Tibial nerve (tissue), 4 donors: ENCODE results near the gene MAZ. TPM values are rescaled to one million over a fixed set of nuclear protein-coding genes. Genes with fewer than 3 reads are reported as not detected.
A peak's percentile ranks its signal among the peaks of the same experiment; 100 is the strongest.
"Not testable (repeated sequence)": the region's sequence is repeated elsewhere in the genome, so short reads cannot be mapped to it uniquely, and the experiment has no call there.

ENCODE experiments used
- DNase-seq, 2 donors: peaks; one replicate each; pipeline ENCODE4 v3.0.0-alpha.2; 2019; ENCODE audit warnings: low spot score in 2 of 2
- H3K27ac ChIP-seq, 4 donors: fragments of 200-600 bp; sonication (generic) in 3 of 4; one replicate each; pipeline ENCODE4 v1.5.1; 2017 to 2019; ENCODE audit warnings: mild to moderate bottlenecking in 1 of 4
- H3K27me3 ChIP-seq, 2 donors: fragments of 200-600 bp; sonication (generic) in 1 of 2; one replicate each; pipeline versions ENCODE4 v1.5.1 to v1.6.0; 2017 to 2019
- H3K36me3 ChIP-seq, 3 donors: fragments of 200-600 bp; sonication (generic); one replicate each; pipeline ENCODE4 v1.5.1; 2018 to 2019
- H3K4me1 ChIP-seq, 4 donors: fragments of 200-600 bp; sonication (generic) in 3 of 4; one replicate each; pipeline ENCODE4 v1.5.1; 2017 to 2019
- H3K4me3 ChIP-seq, 4 donors: fragments of 200-600 bp; sonication (generic) in 3 of 4; one replicate each; pipeline ENCODE4 v1.5.1; 2017 to 2019; ENCODE audit warnings: mild to moderate bottlenecking in 1 of 4, moderate library complexity in 1 of 4
- H3K9me3 ChIP-seq, 4 donors: fragments of 200-600 bp; sonication (generic) in 3 of 4; one replicate each; pipeline ENCODE4 v1.5.1; 2017 to 2019
- EP300 ChIP-seq, 2 donors: sonication (generic); formaldehyde crosslinking; IDR thresholded peaks; one replicate each; pipeline ENCODE4 v1.6.1; 2017; ENCODE audit warnings: antibody characterized with exemption in 2 of 2, mild to moderate bottlenecking in 1 of 2
- POLR2A ChIP-seq, 2 donors: fragments of 450-650 bp; IDR thresholded peaks; one replicate each; pipeline ENCODE4 v1.6.1; 2017; ENCODE audit warnings: antibody characterized with exemption in 2 of 2, mild to moderate bottlenecking in 2 of 2, moderate library complexity in 2 of 2
- WGBS, 2 donors: methylation state at CpG; one replicate each; pipeline ENCODE4 v1.1.5; 2018; 5-methylcytosine and 5-hydroxymethylcytosine counted together
- total RNA-seq, 4 donors: library from RNA; depleted of rRNA; stranded (reverse); fragments of >200 nt; gene quantifications; one replicate each; pipeline ENCODE4 v1.1.0, GENCODE V29; 2016
- TF ChIP-seq, protein P1 (sequence below), 5 experiments: fragments of 200-600 bp in 3 of 5; fragments of 450-650 bp in 2 of 5; sonication (generic) in 3 of 5; IDR thresholded peaks; one replicate each; pipeline ENCODE4 v1.5.1; 2016 to 2019; ENCODE audit warnings: antibody characterized with exemption in 5 of 5, mild to moderate bottlenecking in 3 of 5, moderate library complexity in 2 of 5

MAZ gene
- total RNA-seq, 4 donors from 2014 or later: 40.0 to 75.9 (median 62.0) TPM

DNA sequence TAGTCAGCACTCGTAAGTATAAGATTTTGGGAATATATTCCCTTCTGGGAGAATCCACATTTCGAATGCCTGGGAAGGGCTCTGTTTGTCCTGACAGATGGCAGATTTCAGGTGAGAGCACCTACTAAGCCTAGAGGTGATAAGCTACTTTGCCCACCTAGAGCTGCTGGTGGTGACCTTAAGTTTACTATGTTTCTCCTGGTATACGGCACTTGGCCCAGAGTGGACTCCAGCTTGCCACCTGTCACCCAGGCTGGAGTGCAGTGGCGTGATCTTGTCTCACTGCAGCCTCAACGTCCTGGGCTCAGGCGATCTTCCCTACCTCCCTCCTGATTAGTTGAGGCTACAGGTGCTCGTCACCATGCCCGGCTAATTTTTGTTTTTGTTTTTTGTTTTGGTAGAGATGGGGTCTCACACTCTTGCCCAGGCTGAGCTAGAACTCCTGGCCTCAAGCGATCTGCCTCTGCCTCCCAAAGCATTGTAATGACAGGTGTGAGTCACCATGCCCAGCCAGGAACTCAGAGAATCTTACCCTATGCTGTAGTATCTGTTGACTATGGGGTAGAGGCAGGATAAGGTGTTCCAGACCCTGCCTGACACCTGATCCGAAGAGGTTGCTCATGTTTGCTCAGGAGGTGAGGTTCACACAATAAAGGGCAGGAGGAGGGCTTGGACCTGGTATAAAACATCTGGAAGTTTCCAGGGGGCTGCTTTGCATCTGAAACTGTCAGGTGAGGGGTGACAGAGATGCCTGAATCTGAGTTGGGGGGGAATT lies 28.6 kb upstream of the MAZ start, which contains the start of gene ZG16:
Gene ZG16, plus strand, starts transcription at position 681 of the 775 bp plus-strand sequence. CDS start 1,011 bp downstream, outside the sequence.
- TF ChIP-seq, protein P1, sequence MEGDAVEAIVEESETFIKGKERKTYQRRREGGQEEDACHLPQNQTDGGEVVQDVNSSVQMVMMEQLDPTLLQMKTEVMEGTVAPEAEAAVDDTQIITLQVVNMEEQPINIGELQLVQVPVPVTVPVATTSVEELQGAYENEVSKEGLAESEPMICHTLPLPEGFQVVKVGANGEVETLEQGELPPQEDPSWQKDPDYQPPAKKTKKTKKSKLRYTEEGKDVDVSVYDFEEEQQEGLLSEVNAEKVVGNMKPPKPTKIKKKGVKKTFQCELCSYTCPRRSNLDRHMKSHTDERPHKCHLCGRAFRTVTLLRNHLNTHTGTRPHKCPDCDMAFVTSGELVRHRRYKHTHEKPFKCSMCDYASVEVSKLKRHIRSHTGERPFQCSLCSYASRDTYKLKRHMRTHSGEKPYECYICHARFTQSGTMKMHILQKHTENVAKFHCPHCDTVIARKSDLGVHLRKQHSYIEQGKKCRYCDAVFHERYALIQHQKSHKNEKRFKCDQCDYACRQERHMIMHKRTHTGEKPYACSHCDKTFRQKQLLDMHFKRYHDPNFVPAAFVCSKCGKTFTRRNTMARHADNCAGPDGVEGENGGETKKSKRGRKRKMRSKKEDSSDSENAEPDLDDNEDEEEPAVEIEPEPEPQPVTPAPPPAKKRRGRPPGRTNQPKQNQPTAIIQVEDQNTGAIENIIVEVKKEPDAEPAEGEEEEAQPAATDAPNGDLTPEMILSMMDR (IDR thresholded peaks at IDR 0.05): no peak
- TF ChIP-seq POLR2A (IDR thresholded peaks at IDR 0.05) (no peak), EP300 (IDR thresholded peaks at IDR 0.05) (no peak)
- Histone ChIP-seq H3K4me1 (no peaks in the 10 kb centered on the region), H3K36me3 (no peaks in the 10 kb centered on the region), H3K4me3 (no peak within 1 kb of the TSS), H3K27me3 (peaks cover 0 to 7% of the 10 kb centered on the region in 2 donors), H3K27ac (no peak within 1 kb of the TSS), H3K9me3 (no peaks in the 10 kb centered on the region)
- DNase-seq: no peak
- WGBS, 2 donors: 79 to 84% methylated on average over 9 of the region's 10 CpGs

DNA sequence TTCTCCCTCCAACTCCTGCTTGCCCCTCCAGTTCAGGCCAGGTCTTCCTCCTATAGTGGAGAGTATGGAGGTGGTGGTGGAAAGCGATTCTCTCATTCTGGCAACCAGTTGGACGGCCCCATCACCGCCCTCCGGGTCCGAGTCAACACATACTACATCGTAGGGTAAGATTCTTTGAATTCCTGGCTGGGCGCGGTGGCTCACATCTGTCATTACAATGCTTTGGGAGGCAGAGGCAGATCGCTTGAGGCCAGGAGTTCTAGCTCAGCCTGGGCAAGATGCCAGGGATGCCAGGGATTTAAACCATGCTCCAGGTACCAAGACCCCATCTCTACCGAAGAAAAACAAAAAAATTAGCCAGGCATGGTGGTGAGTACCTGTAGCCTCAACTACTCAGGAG lies 26.9 kb upstream of the MAZ start:
- no peaks in the 10 kb centered on the region for H3K36me3 ChIP-seq
- H3K27ac ChIP-seq: no peak overlapping the region
- H3K27me3 ChIP-seq: peaks cover 0 to 7% of the 10 kb centered on the region in 2 donors
- WGBS, 2 donors: 59 to 61% methylated on average over 10 of the region's 10 CpGs
- no peak for DNase-seq
- H3K4me3 ChIP-seq: no peak overlapping the region
- H3K4me1 ChIP-seq: no peaks in the 10 kb centered on the region
- H3K9me3 ChIP-seq: no peaks in the 10 kb centered on the region
- TF ChIP-seq, protein P1 (IDR thresholded peaks at IDR 0.05): no peak
- TF ChIP-seq EP300 (IDR thresholded peaks at IDR 0.05) (no peak), POLR2A (IDR thresholded peaks at IDR 0.05) (no peak)

DNA sequence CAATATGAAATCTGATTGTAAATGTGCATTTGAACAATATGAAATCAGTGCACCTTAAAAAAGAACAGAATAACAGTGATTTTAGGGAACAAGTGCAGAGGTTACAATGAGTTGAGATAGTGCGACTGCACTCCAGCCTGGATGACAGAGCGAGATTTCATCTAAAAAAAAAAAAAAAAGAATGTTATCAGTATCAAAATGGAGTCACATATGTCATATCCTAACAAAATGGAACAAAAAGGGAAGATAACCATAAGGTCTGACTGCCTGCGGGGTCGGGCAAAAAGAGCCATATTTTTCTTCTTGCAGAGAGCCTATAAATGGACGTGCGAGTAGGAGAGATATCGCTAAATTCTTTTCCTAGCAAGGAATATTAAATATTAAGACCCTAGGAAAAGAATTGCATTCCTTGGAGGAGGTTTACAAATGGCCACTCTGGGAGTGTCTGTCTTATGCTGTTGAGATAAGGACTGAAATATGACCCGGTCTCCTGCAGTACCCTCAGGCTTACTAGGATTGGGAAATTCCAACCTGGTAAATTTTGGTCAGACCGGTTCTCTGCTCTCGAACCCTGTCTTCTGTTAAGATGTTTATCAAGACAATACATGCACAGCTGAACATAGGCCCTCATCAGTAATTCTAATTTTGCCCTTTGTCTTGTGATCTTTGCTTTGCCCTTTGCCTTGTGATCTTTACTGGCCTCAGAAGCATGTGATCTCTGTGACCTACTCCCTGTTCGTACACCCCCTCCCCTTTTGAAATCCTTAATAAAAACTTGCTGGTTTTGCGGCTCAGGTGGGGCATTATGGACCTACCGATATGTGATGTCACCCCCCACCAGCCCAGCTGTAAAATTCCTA lies 23.0 kb upstream of the MAZ start:
- H3K27me3 ChIP-seq, H3K9me3 ChIP-seq, H3K27ac ChIP-seq, DNase-seq, H3K36me3 ChIP-seq, H3K4me3 ChIP-seq: not testable (repeated sequence)
- WGBS, 2 donors: 76% methylated on average over 13 of the region's 13 CpGs
- H3K4me1 ChIP-seq: peaks cover 0 to 12% (median 5%) of the 10 kb centered on the region in 4 donors

DNA sequence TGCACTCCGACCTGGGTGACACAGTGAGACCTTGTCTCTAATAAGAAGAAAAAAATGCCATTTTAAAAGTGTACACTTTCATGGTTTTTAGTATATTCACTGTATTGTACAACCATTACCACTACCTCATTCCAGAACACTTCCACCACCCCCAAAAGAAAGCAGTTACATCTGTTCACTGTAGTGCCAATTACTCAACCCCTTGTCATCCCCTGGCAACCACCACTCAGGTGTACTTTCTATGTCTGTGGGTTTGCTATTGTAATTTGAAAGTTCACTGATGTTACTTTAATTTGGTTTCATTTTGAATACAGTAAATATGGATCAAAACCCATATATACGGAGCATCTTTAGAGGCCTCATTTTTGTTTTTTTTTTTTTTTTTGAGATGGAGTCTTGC lies 22.2 kb upstream of the MAZ start:
- H3K27ac ChIP-seq: no peak overlapping the region
- DNase-seq: no peak
- peaks cover 0 to 12% (median 5%) of the 10 kb centered on the region in 4 donors for H3K4me1 ChIP-seq
- H3K4me3 ChIP-seq: no peak overlapping the region
- TF ChIP-seq, protein P1 (IDR thresholded peaks at IDR 0.05): no peak
- no peak for TF ChIP-seq POLR2A (IDR thresholded peaks at IDR 0.05)
- no peak for TF ChIP-seq EP300 (IDR thresholded peaks at IDR 0.05)
- no peaks in the 10 kb centered on the region for H3K36me3 ChIP-seq
- H3K9me3 ChIP-seq: no peaks in the 10 kb centered on the region
- peaks cover 0 to 7% of the 10 kb centered on the region in 2 donors for H3K27me3 ChIP-seq
- 83 to 87% methylated on average over 2 of the region's 2 CpGs for WGBS, 2 donors

DNA sequence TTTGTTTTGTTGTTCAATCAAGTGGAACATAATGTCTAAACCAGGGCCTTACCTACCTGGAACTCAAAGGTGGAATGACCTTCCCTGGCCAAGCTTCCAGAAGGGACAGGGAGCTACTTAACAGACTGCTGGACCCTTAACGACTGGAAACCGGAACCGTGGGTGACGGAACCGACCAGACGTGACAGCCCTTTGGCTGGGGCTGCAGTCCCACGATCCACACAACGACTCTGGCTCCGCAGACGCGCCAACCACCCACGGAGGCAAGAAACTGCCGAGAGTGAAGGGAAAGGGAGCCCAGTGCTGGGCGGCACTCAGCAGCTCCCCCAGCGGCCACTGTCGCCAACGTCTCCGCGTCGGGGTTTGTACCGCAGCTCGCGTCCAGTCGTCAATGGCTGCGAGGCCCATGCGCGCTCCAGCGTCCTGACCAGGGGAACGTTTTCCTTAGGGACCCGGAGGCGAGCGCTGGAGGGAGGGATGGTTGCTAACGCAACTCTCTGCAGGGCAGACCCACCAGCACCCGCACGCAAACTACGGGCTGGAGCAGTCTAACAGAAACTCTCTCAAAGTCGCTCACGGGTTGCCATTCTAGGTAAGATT lies 21.3 kb upstream of the MAZ start:
- no peak for TF ChIP-seq POLR2A (IDR thresholded peaks at IDR 0.05)
- TF ChIP-seq, protein P1 (IDR thresholded peaks at IDR 0.05): peak; percentile 76 to 83 (median 79)
- WGBS, 2 donors: 9 to 10% methylated on average over 25 to 38 of the region's 38 CpGs
- peak overlapping the region in 3 of 4 donors; percentile 33 to 42 (median 39) for H3K4me3 ChIP-seq

DNA sequence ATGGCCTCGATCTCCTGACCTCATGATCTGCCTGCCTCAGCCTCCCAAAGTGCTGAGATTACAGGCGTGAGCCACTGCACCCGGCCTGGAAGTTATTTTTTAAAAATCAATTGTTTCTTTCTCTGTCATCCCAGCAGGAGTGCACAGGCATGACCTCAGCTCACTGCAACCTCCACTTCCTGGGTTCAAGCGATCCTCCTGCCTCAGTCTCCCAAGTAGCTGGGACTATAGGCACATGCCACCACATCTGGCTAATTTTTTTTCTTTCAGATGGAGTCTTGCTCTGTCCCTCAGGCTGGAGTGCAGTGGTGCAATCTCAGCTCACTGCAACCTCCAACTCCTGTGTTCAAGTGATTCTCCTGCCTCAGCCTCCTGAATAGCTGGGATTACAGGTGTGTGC lies 19.2 kb upstream of the MAZ start:
- H3K27me3 ChIP-seq, H3K9me3 ChIP-seq, H3K36me3 ChIP-seq, H3K27ac ChIP-seq, H3K4me3 ChIP-seq, DNase-seq: not testable (repeated sequence)
- peaks cover 0 to 33% (median 17%) of the 10 kb centered on the region in 4 donors for H3K4me1 ChIP-seq
- WGBS, 2 donors: 73 to 74% methylated on average over 4 of the region's 4 CpGs

More for the DNA sequence above, 21.3 kb upstream of the MAZ start:
- no peaks in the 10 kb centered on the region for H3K9me3 ChIP-seq
- peak in 1 of 2 donors; percentile 42 for DNase-seq
- peaks cover 0 to 18% (median 9%) of the 10 kb centered on the region in 4 donors for H3K4me1 ChIP-seq
- no peaks in the 10 kb centered on the region for H3K36me3 ChIP-seq
- peaks cover 0 to 2% of the 10 kb centered on the region in 2 donors for H3K27me3 ChIP-seq
- H3K27ac ChIP-seq: peak overlapping the region in 1 of 4 donors; percentile 28
